HL-60 (cell line): ENCODE results near the gene SLC10A7.

Source experiments
- GABPA ChIP-seq: IDR thresholded peaks from 2 replicates; pipeline ENCODE4 v1.6.1; 2012; ENCODE audit warnings: low read depth
- TF ChIP-seq, protein P1 (sequence below): IDR thresholded peaks from one replicate; pipeline ENCODE4 v1.5.1; 2011; ENCODE audit warnings: low read length, control low read depth, inconsistent platforms; ENCODE audit not compliant: insufficient read depth

DNA sequence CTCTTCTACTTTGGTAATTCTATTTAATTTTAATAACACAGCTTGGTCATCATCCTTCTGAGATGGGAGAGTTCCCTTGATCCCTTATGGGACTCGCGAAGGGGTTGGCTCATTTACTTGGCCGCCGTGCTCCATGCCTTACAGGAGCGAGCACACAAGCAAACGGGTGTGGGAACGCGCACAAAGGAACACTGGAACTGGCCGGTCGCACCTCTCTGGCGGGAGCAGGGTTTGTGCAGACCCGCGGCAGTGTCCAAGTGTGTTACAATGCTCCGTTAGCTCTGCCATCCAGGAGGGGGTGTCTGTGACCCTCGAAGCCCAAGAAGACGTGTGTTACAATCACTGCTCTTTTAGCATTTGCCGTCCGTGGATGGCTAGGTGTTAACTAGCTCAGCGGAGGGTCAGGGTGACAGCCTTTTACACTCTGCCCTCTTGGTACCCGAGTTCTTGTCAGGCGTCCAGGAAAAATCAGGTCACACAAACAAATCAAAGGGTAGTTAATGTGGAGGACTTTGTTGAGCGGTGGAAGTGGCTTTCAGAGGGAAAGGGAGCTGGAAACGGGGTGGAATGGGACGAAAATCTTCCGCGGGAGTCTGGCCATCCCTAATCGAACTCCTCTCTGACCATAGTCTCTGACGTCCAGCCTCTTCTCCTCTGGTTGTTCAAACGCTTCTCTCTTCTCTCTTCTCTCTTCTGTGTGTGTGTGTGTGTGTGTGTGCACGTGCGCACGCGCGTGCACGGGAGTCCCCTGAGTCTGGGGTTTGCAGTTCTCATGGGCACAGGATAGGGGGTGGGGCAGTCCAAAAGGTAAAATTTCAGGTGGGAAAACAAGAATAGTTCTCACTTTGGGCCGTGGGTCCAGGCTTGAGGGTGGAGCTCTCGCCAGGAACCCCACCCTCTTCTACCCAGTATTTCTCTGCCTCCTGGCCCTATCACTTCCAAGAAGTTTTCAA is 76.3 kb downstream of the SLC10A7 start:
- TF ChIP-seq, protein P1, sequence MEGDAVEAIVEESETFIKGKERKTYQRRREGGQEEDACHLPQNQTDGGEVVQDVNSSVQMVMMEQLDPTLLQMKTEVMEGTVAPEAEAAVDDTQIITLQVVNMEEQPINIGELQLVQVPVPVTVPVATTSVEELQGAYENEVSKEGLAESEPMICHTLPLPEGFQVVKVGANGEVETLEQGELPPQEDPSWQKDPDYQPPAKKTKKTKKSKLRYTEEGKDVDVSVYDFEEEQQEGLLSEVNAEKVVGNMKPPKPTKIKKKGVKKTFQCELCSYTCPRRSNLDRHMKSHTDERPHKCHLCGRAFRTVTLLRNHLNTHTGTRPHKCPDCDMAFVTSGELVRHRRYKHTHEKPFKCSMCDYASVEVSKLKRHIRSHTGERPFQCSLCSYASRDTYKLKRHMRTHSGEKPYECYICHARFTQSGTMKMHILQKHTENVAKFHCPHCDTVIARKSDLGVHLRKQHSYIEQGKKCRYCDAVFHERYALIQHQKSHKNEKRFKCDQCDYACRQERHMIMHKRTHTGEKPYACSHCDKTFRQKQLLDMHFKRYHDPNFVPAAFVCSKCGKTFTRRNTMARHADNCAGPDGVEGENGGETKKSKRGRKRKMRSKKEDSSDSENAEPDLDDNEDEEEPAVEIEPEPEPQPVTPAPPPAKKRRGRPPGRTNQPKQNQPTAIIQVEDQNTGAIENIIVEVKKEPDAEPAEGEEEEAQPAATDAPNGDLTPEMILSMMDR = no peak
- no peak for TF ChIP-seq GABPA
